Gastroesophageal sphincter (tissue), 3 donors: ENCODE measurements around the gene MDGA2.

ENCODE experiments used
- POLR2A ChIP-seq, 2 donors: fragments of 450-650 bp; IDR thresholded peaks; one replicate each; pipeline ENCODE4 v1.6.1; 2017; ENCODE audit warnings: antibody characterized with exemption in 2 of 2, mild to moderate bottlenecking in 2 of 2, moderate library complexity in 1 of 2
- POLR2AphosphoS5 ChIP-seq: sonication (generic); formaldehyde crosslinking; IDR thresholded peaks from one replicate; pipeline ENCODE4 v1.6.1; 2017; ENCODE audit warnings: antibody characterized with exemption
- TF ChIP-seq, protein P1 (sequence below), 4 experiments: fragments of 200-600 bp in 2 of 4; fragments of 450-650 bp in 2 of 4; sonication (generic) in 1 of 4; IDR thresholded peaks; one replicate each; pipeline ENCODE4 v1.5.1; 2017 to 2019; ENCODE audit warnings: antibody characterized with exemption in 4 of 4, mild to moderate bottlenecking in 2 of 4, moderate library complexity in 2 of 4

GRCh38 chr14:47657143-47657542, 18.3 kb downstream of the MDGA2 start:
- TF ChIP-seq, protein P1, sequence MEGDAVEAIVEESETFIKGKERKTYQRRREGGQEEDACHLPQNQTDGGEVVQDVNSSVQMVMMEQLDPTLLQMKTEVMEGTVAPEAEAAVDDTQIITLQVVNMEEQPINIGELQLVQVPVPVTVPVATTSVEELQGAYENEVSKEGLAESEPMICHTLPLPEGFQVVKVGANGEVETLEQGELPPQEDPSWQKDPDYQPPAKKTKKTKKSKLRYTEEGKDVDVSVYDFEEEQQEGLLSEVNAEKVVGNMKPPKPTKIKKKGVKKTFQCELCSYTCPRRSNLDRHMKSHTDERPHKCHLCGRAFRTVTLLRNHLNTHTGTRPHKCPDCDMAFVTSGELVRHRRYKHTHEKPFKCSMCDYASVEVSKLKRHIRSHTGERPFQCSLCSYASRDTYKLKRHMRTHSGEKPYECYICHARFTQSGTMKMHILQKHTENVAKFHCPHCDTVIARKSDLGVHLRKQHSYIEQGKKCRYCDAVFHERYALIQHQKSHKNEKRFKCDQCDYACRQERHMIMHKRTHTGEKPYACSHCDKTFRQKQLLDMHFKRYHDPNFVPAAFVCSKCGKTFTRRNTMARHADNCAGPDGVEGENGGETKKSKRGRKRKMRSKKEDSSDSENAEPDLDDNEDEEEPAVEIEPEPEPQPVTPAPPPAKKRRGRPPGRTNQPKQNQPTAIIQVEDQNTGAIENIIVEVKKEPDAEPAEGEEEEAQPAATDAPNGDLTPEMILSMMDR (IDR thresholded peaks at IDR 0.05): no peak
- TF ChIP-seq POLR2AphosphoS5: no peak
- no peak for TF ChIP-seq POLR2A (IDR thresholded peaks at IDR 0.05)
